ENCODE results near the gene PARVG.

Gene PARVG

DNA sequence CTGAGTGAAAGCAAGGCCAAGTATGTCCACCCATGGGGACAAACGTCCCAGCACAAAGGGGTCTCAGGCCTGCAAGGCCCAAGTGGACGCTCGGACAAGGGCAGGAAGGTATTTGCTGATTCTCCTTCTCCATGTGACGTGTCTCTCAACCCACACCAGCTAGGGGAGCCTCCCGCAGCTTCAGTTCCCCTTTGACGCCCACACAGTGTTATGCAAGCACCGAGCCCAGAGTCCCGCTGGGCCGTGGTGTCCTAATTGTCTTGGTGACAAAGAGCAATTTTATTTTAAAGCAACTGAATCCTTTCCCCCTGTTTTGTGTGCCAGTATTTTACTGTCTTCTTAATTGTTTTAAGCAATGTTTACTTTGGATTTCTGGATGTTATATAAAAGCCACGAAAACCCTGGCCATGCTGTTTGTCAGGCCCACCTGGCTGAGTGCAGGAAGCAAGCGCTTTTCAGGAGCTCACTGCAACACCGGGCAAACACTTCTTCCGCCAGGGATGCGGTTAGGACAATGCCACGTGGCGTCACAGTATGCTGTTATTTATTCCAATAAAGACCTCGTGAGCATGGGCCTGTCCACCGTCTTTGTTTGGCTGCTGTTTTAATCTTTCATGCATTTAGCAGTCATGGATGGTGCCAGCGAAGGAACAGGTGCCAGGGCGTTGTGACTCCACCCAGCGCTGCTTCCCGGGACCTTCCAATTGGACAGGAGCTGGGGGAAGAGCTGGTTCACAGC lies 8.2 kb upstream of the PARVG start:
- ChIA-PET CTCF (interaction anchor here (1.3 kb wide), 1 partner anchor 179 kb away, joined by 7 read pairs; no protein-coding TSS in a partner anchor), POLR2A (no interaction called here)
- no peak for DNase-seq (ENCODE audit: extremely low spot score)
- TF ChIP-seq, protein P1, sequence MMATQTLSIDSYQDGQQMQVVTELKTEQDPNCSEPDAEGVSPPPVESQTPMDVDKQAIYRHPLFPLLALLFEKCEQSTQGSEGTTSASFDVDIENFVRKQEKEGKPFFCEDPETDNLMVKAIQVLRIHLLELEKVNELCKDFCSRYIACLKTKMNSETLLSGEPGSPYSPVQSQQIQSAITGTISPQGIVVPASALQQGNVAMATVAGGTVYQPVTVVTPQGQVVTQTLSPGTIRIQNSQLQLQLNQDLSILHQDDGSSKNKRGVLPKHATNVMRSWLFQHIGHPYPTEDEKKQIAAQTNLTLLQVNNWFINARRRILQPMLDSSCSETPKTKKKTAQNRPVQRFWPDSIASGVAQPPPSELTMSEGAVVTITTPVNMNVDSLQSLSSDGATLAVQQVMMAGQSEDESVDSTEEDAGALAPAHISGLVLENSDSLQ (IDR thresholded peaks at IDR 0.05), result no peak
- TF ChIP-seq CTBP1 (IDR thresholded peaks at IDR 0.05; ENCODE audit: borderline replicate concordance) (no peak), SUZ12 (IDR thresholded peaks at IDR 0.05) (no peak)

DNA sequence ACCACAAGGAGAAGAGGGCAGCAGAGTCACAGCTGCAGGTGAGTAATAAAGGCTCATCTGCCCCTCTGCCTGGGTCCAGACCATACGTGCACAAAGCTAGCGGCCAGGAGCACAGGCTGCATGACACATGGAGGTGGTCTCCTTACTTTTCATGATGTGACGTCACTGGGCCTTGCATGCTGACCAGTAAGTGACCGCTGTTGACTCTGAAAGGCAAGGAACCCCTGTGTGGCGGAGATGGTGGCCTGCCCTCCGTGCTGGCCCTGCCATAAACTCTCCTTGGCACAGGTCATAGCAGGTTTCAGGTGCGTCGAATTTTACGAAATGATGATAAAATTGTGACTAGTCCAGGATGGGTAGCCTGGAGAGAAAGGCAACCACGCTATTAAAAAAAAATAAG lies 7.6 kb upstream of the PARVG start:
- ChIA-PET CTCF (interaction anchor here (1.3 kb wide), 1 partner anchor 180 kb away, joined by 7 read pairs; no protein-coding TSS in a partner anchor), POLR2A (no interaction called here)
- TF ChIP-seq BHLHE40 (IDR thresholded peaks at IDR 0.05; ENCODE audit: borderline replicate concordance) (no peak), FOXK2 (IDR thresholded peaks at IDR 0.05) (no peak)
- no peak for DNase-seq (ENCODE audit: extremely low spot score)

DNA sequence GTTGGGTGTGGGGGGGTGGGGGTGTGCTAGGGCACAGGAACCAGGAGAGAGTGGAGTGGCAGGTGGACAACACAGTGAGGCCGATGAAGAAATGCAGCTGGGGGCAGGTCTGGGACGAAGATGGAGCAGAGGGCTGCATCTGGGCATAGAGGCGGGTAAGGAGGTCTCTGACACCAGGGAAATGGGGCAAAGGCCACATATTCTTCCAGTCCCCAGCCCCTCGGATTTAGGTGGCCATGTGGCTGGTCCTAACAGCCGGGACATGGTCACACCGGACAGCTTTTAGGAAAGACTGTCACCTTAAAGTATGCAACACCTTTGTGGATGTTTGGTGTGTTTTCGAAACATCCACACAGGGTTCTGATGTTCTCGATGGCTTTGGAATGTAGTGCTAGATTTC lies 5.0 kb upstream of the PARVG start:
- no peak for TF ChIP-seq NFRKB (IDR thresholded peaks at IDR 0.05)
- no peak for TF ChIP-seq FOXA1 (IDR thresholded peaks at IDR 0.05)
- TF ChIP-seq, protein P1 (IDR thresholded peaks at IDR 0.05), result no peak
- TF ChIP-seq FOXM1 (IDR thresholded peaks at IDR 0.05; ENCODE audit: borderline replicate concordance), result no peak
- TF ChIP-seq FOXK2 (IDR thresholded peaks at IDR 0.05), result no peak
- TF ChIP-seq L3MBTL2 (conservative IDR thresholded peaks at IDR 0.05), result no peak
- no peak for TF ChIP-seq ZNF384 (IDR thresholded peaks at IDR 0.05)
- no peak for TF ChIP-seq TARDBP (IDR thresholded peaks at IDR 0.05)
- no peak for TF ChIP-seq ARNT (IDR thresholded peaks at IDR 0.05)
- TF ChIP-seq SP1 (IDR thresholded peaks at IDR 0.05), result no peak
- no peak for TF ChIP-seq HDGF (IDR thresholded peaks at IDR 0.05; ENCODE audit: borderline replicate concordance)
- TF ChIP-seq LEF1 (IDR thresholded peaks at IDR 0.05; ENCODE audit: borderline replicate concordance), result no peak
- no peak for TF ChIP-seq CTBP1 (IDR thresholded peaks at IDR 0.05; ENCODE audit: borderline replicate concordance)
- TF ChIP-seq BHLHE40 (IDR thresholded peaks at IDR 0.05; ENCODE audit: borderline replicate concordance), result no peak
- TF ChIP-seq ELF4 (IDR thresholded peaks at IDR 0.05), result no peak
- no peak for TF ChIP-seq SUZ12 (IDR thresholded peaks at IDR 0.05)
- ChIA-PET POLR2A (no interaction called here), CTCF (no interaction called here)
- DNase-seq (ENCODE audit: extremely low spot score), result no peak

DNA sequence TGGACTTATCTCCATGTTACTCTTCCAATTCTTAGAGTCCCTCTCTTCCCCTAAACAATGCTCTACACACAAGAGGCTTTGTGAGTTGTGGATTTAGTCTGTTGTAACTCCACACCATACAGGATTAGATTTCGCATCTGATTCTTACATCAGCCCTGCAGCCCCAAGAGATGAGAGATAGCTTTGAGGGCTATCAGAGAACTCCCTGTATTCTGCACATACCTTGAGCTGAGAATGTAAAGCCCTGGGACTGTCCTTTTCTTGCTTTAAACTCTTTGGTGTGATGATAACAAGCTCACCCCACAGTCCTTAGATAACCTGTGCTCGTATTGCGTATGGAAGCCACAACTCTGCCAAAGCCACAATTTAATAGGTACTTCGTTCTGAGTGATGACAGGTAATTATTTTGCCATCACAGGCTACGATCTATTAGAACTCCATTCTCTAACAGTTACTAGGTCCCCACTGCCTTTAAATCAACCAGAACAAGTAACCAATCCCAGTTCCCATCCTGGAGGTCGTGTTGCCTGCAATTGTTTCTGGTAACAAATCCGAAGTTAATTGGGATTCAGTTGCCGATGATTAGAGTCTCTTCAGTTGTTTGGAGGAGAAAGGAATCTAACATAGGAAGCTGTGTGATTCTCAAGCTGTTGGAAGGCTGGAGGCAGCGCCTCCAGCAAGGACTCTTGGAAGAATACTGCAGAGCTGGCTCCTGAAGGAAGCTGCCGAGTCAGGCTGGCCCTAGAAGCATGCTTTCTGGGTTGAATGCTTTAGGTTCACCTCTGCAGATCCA lies 1.3 kb upstream of the PARVG start:
- TF ChIP-seq BHLHE40 (IDR thresholded peaks at IDR 0.05; ENCODE audit: borderline replicate concordance) (no peak), LEF1 (IDR thresholded peaks at IDR 0.05; ENCODE audit: borderline replicate concordance) (no peak), CTBP1 (IDR thresholded peaks at IDR 0.05; ENCODE audit: borderline replicate concordance) (no peak), NFRKB (IDR thresholded peaks at IDR 0.05) (no peak), ZNF384 (IDR thresholded peaks at IDR 0.05) (no peak), FOXM1 (IDR thresholded peaks at IDR 0.05; ENCODE audit: borderline replicate concordance) (no peak), HDGF (IDR thresholded peaks at IDR 0.05; ENCODE audit: borderline replicate concordance) (no peak), ELF4 (IDR thresholded peaks at IDR 0.05) (no peak), L3MBTL2 (conservative IDR thresholded peaks at IDR 0.05) (no peak), ARNT (IDR thresholded peaks at IDR 0.05) (no peak), FOXK2 (IDR thresholded peaks at IDR 0.05) (no peak), SP1 (IDR thresholded peaks at IDR 0.05) (no peak), SUZ12 (IDR thresholded peaks at IDR 0.05) (no peak)
- TF ChIP-seq, protein P1 (IDR thresholded peaks at IDR 0.05), result no peak
- ChIA-PET CTCF (interaction anchor here (0.9 to 1.0 kb wide), 2 partner anchors 98 to 446 kb away, joined by 3 read pairs; no protein-coding TSS in a partner anchor), POLR2A (no interaction called here)
- no peak for DNase-seq (ENCODE audit: extremely low spot score)

DNA sequence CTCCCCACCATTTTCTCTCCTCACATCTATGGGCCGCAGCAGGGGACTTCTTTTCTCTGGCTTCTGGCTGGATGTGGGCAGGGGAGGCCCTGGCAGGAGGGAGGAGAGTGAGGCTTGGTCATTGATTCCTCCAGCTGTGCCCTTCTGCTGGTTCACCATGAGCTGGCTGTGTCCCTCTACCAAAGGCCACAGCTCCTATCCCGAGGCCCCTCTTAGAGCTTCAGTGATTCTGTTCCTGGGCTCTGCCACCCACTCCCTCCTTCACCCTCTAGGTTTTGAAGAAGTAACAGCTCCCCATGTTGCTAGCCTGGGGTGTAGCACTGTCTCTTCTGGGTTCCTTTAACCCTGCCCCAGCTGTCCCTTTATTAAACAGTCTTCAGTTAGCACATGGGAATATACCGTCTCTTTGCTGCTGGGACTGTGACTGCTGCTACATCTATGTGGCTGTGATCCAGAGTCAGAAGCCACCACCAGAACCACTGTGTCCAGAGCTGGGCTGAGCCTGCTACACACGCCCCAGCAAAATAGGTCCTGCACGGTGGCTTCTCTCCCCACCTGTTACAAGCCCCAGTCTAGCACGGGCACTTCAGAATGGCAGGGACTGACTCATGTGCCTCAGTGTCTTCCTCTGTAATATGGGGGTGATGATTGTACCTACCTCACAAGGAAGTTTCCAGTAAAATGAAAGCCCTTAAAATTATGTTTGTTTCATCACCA lies 578 bp upstream of the PARVG start:
- CTCF ChIA-PET, result interaction anchor here (0.9 to 1.0 kb wide), 2 partner anchors 99 to 446 kb away, joined by 3 read pairs; no protein-coding TSS in a partner anchor
- TF ChIP-seq FOXA1 (IDR thresholded peaks at IDR 0.05) (no peak), FOXM1 (IDR thresholded peaks at IDR 0.05; ENCODE audit: borderline replicate concordance) (no peak), L3MBTL2 (conservative IDR thresholded peaks at IDR 0.05) (no peak), TARDBP (IDR thresholded peaks at IDR 0.05) (no peak), FOXK2 (IDR thresholded peaks at IDR 0.05) (no peak), SUZ12 (IDR thresholded peaks at IDR 0.05) (no peak), BHLHE40 (IDR thresholded peaks at IDR 0.05; ENCODE audit: borderline replicate concordance) (no peak), LEF1 (IDR thresholded peaks at IDR 0.05; ENCODE audit: borderline replicate concordance) (no peak), SP1 (IDR thresholded peaks at IDR 0.05) (no peak), NFRKB (IDR thresholded peaks at IDR 0.05) (no peak)
- POLR2A ChIA-PET, result no interaction called here
- no peak for DNase-seq (ENCODE audit: extremely low spot score)

Data from HEK293T (cell line).